Upper lobe of left lung (tissue), 4 donors: Measurements from ENCODE around the gene IKZF2.

Experiments used
- POLR2A ChIP-seq, 4 donors: fragments of 450-650 bp; IDR thresholded peaks; one replicate each; pipeline ENCODE4 v1.5.1; 2016 to 2017; ENCODE audit warnings: antibody characterized with exemption in 4 of 4, mild to moderate bottlenecking in 2 of 4
- TF ChIP-seq, protein P1 (sequence below), 6 experiments: fragments of 450-650 bp in 4 of 6; fragments of 200-600 bp in 2 of 6; sonication (generic) in 2 of 6; IDR thresholded peaks; one replicate each; pipeline ENCODE4 v1.5.1; 2016 to 2019; ENCODE audit warnings: antibody characterized with exemption in 6 of 6

- TF ChIP-seq, protein P1, sequence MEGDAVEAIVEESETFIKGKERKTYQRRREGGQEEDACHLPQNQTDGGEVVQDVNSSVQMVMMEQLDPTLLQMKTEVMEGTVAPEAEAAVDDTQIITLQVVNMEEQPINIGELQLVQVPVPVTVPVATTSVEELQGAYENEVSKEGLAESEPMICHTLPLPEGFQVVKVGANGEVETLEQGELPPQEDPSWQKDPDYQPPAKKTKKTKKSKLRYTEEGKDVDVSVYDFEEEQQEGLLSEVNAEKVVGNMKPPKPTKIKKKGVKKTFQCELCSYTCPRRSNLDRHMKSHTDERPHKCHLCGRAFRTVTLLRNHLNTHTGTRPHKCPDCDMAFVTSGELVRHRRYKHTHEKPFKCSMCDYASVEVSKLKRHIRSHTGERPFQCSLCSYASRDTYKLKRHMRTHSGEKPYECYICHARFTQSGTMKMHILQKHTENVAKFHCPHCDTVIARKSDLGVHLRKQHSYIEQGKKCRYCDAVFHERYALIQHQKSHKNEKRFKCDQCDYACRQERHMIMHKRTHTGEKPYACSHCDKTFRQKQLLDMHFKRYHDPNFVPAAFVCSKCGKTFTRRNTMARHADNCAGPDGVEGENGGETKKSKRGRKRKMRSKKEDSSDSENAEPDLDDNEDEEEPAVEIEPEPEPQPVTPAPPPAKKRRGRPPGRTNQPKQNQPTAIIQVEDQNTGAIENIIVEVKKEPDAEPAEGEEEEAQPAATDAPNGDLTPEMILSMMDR (IDR thresholded peaks at IDR 0.05) = no peak
- no peak for TF ChIP-seq POLR2A (IDR thresholded peaks at IDR 0.05)
These were observed 132.0 kb downstream of the IKZF2 start for GRCh38 chr2:213019368-213019767.
